NCI-H446 treated with DMSO at 0.1 percent for 48 hours (cell line): ENCODE data around the gene SLC25A26.

Experiments used
- DNase-seq: peaks from one replicate; lab custom pipeline; 2025; lab: John Stamatoyannopoulos, UW

Gene SLC25A26

DNA sequence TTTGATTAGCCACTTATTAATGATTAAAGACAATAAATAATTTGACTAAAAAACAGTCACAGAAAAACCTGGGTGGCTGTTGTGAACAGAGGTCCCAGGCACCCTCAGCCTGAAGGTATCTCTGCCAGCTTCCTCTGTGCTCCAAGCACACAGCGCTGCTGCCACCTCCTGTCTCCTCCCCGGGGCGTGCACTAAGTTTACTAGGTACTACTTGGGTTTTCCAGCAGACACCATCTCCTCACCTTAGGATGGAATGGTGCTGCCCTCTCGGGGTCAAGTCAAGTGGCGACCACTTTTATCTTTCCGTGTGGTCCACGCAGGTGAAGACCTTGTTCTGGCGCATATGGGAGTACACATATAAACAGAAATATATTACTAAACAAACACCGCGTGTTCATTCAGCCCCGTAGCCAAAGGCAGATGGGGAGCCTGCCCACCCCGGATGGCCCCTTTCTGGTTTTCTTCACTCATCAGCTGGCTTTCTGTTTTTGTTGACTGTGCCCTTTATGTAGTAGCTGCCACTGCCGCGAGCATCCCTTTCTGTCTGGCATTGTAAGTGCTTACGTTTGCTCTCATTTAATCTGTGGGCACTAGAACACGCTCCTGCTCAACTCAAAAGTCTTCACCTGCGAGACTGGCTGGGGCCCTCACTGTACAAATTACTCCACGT lies 152.0 kb downstream of the SLC25A26 start:
- no peak for DNase-seq

- no peak for DNase-seq
These were observed 155.8 kb downstream of the SLC25A26 start for GRCh38 chr3:66376568-66376967.

GRCh38 chr3:66377800-66378199 lies 157.0 kb downstream of the SLC25A26 start:
- no peak for DNase-seq

GRCh38 chr3:66378256-66378655 lies 157.5 kb downstream of the SLC25A26 start:
- no peak for DNase-seq

- no peak for DNase-seq
These were observed 158.8 kb downstream of the SLC25A26 start for GRCh38 chr3:66379565-66379964.

GRCh38 chr3:66380200-66380932 lies 159.6 kb downstream of the SLC25A26 start:
- DNase-seq, result no peak

DNA sequence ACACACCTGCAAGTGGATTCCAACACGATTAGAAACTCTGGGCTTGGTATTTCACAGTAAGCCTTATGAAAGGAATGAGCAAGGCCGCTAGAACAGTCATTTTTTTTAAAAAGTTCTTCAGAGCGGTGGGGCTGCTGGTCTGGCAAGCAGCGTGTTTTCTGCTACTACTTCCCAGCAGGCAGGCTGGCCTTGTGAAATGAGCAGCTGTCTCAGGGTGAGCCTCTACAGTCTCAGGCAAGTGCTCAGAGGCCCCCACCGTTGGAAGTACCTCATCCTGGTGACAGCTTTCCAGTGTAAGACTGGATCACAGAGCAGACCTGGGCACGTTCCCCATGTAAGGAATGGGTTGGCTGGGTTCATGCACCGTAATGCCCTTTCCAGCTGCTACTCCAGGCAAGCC lies 160.8 kb downstream of the SLC25A26 start:
- DNase-seq, result no peak

DNA sequence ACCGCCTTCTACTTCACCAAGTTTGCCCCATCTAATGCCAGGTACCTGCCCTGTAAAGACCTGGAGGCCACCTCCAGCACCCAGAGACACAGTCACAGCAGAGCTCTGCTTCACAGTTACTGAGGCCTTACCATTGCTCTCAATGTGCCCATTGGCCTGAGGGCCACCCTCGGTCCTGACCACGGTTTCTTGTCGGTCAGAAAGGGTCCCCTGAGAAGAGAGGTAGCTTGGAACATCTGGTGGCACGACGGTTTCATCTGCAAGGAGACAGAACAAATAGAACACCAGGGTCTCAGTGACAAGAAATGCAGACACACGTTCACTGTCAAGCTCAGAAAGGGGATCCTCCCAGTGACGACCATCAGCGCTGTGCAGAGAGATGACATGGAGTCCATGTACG lies 161.3 kb downstream of the SLC25A26 start:
- DNase-seq, result no peak

DNA sequence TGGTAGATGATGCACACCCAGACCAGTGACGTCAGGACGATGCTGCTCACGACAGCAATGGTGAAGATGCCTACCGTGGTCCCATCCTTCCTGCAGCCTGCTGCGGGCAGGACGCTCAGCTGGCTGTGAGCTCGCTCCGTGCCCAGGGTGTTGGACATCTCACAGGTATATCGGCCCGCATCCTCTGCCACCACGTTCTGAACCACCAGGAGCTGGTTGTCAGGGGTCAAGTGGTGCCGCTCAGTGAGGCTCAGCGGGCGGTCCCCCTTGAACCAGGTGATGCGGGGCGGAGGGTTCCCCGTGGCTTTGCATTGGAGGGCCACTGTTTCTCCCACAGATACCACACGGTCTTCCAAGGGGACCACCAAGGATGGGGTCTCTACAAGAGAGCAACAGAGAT lies 162.2 kb downstream of the SLC25A26 start:
- DNase-seq, result no peak

DNA sequence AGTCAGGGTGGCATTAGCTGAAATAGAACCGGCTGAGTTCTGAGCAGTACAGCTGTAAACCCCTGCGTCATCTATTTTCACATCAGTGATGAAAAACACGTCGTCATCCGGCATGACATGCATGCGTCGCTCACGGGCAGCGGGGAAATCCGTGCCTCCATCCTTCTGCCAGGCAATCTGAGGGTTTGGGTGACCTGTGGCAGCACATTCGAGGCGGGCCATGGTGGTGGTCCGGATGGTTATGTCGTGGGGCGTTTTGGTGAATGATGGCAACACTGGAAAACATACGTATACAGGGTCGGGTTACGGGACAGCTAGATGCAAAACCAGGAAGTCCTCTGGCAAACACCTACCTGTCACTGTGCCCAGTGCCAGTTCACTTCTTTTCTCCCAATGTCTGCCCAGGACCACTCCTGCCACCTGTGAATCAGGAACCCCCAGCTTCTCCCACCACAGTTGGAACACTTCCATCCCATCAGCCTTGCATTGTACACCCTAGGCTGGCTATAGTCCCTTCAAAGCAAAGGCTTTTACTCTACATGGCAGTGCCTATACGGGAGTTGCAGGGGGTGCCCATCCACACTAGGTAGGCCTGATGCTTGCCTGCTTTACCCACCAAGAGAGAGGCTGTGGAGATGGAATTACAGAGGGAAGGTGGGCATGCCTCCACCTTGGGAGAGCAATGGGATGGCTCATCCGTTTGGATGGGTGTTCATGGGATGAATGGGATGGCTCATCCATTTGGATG lies 163.4 kb downstream of the SLC25A26 start:
- DNase-seq, result no peak

DNA sequence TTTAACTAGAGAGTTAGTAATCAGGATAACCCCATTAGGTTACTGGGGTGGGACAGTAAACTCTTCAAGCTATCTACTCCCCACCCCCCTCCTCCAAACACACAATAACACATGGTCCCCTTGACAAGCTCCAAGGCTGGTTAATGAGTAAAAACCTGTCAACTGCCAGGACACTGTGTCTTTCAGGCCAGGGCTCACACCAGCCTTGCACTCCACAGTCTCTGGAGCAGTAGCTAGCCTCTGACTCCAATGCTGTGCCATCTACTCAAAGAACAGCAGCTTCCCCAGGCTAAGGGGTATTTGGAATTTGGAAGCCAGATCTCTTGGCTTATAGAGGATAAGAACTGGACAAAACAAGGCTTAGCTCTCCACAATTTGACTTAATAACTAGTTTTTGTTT lies 164.3 kb downstream of the SLC25A26 start:
- no peak for DNase-seq

DNA sequence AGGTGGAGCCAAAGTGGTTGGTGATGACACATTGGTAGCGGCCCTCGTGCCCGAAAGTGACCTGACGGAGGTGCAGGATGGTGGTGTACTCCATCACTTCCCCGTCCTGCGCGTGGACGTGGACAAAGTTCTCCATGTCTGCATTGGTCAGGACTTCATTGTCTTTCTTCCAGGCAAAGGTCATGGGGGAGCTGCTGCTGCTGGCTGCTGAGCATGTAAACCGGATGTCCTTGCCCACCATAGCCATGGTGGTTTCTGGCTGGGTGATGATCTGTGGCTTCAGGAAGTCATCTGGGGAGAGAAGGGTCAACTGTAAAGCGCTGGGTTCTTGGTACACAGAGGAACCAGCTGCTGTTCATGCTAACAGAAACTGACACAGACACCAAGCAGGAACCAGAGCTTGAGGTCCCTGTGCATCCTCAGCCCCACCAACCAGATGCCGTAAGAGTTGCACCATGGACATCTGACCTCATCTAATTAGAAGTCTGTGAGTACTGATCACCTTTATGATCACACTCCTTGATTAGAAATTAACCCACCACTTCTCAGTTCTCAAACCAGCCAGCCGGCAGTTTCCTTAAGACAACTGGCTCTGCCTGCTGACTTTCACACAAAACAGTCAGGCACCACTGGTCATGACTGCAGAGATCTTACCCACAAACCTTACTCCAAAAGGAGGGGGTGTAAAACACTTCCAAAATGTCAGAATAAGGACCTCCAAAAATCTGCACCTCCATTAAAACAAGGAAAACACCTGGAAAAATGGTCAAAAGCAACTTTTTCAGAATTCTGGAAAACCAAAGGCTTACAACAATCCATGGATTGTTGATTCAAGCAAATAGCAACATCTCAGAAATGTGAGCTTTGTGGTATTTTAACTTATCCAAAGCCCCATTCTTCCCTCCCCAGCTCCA lies 165.5 kb downstream of the SLC25A26 start:
- no peak for DNase-seq

GRCh38 chr3:66386925-66387650 lies 166.3 kb downstream of the SLC25A26 start:
- DNase-seq, result no peak

DNA sequence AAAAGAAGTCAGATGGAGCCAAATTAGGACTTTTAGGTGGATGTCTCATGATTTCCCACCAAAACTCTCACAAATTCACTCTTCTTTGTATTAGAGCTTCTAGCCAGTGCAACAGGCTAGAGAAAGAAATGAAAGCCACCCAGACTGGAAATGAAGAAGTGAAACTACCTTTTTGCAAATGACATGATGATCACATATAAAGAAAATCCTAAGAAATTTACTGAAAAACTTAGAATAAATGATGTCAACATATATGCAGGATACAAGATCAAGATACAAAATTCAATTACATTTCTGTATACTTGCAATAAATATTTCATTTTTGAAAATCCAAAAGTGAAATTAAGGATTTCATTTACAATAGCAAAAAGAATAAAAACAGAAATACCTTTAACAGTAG lies 169.2 kb downstream of the SLC25A26 start:
- no peak for DNase-seq

DNA sequence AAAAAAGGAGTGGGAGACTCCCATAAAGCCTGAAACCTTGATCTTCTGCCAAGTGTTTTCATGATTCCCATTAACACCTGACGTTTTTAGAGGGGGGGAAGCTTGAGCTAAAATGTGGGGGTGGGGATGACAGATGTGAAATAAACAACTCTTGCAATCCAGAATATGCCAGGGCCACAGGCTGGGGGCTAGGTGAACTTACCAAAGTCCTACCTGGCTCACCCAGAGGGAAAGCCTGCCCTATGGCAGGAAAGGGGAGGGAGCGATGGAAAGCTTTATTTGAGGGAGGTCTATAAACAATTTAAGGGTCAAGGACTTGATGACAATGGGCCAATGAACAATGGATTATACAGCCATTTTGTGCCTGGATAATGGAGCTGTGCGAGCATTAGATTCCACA lies 171.7 kb downstream of the SLC25A26 start:
- no peak for DNase-seq

DNA sequence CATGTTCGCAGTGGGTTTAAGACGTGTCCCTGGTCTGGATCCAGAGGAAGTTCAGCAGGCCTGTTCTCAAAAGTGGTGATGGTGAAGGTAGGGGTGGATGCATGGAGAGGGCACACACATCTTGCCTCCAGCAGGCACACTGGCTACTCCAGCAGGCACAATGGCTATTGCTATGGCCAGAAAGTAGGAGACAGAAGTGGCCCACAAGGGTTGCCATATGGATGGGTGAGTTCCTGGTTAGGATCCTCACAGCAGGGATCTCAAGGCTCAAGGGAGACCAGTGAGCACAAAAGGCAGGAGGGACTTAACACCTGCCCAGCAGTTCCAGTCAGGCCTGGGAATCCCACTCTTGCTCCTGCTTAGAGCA lies 172.1 kb downstream of the SLC25A26 start:
- DNase-seq, result no peak

GRCh38 chr3:66393333-66394005 lies 172.7 kb downstream of the SLC25A26 start:
- no peak for DNase-seq

GRCh38 chr3:66394019-66394752 lies 173.4 kb downstream of the SLC25A26 start:
- DNase-seq, result no peak

- no peak for DNase-seq
These were observed 174.0 kb downstream of the SLC25A26 start for GRCh38 chr3:66394753-66395249.

DNA sequence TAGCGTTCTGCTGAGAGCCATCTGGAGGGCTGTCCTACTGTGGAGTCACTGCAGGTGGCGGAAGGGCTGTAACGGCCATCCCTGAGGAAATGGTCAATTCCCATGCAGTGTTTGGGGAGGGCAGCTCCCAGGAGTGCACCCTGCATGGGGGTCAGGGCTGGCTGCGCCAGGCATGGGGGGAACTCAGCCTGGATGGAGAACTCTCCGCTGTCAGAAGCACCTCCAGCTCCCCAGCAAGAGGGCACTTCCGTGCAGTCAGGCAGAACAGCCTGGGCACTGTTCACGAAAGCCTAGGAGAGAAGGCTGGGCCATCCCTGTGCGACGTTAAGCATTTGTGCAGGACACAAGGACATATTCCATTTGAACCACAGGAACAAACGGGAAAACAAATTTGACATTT lies 174.8 kb downstream of the SLC25A26 start:
- DNase-seq, result no peak
